ENCODE measurements around the gene C18orf63.
"Not testable (repeated sequence)": the region's sequence is repeated elsewhere in the genome, so short reads cannot be mapped to it uniquely, and the experiment has no call there.

The C18orf63 gene

DNA sequence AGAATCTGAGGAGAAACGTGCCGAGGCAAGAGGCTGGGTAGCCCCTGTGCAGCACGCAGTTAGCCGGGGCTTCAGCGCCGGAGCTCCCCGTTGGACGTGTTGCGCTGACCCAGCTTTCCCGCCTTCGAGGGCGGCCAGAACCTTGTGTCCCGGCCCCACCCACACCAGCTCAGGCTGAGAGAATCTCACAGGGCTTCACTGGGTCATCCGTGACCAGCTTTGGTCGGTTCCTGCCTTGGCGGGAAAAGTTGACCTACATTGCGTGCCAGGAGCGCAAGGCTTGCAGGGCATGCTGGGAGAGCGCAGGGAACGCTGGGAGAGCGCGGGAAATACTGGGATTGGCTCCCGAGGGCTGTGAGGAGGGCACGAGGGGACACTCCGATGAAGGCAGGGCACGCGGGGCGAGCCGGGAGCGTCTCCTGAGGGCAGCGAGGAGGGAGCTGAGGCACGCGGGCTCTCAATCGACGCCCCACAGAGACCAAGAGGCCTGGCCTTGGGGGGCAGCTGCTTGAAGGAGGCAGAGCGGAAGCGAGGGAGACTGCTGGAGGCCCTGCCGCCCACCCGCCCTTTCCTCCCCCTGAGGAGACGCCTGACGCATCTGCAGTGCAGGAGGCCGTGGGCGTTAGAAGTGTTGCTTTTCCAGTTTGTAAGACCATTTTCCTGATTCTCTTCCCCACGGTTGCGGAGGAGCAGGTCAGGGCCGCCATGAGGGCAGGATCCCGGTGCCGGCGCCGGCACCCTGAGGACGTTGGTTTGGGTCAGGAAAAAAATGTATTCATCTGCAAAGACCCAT is at the start of gene C18orf63:
C18orf63 (plus strand) TSS at position 376 of the 793 bp plus-strand sequence. CDS start 2,027 bp downstream, outside the sequence.
- DNase-seq = no peak

DNA sequence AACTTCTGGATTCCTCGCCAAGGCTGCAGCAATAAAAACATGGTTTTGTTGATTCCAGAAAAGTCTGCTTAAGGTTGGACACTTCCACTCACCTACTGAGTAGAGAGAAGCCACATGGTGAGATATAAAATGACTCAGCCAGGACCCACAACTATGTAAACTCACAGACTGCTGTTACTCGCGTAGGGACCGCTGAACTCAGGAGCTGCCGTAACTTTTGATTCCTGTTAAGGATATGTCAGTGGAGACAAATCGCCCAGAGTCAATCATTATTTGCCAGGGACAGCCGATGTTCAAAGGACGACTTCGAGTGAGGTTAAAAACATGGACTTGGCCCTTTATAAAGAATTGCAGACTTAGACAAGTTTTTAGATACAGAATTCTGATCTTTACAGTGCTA is 49.5 kb upstream of the C18orf63 start:
- DNase-seq = no peak

DNA sequence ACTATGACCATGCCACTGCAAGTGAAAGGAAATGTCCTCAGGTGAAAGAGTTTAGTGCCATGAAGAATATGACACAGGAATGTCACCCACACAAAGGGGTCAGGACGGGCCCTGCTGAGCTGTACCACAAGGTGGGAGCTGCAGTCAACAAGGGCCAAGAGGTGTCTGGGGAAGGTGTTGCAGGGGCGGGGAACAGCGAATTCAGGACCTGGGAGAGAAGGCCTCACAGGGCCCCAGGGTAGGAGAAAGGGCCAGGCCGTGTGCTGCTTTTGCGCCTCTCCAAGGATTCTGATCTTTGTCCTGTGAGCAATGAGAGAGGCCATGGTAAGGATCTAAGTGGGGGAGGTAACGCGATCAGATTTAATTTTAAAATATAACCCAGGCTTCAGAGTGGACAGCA is 47.5 kb upstream of the C18orf63 start:
- no peak for DNase-seq

DNA sequence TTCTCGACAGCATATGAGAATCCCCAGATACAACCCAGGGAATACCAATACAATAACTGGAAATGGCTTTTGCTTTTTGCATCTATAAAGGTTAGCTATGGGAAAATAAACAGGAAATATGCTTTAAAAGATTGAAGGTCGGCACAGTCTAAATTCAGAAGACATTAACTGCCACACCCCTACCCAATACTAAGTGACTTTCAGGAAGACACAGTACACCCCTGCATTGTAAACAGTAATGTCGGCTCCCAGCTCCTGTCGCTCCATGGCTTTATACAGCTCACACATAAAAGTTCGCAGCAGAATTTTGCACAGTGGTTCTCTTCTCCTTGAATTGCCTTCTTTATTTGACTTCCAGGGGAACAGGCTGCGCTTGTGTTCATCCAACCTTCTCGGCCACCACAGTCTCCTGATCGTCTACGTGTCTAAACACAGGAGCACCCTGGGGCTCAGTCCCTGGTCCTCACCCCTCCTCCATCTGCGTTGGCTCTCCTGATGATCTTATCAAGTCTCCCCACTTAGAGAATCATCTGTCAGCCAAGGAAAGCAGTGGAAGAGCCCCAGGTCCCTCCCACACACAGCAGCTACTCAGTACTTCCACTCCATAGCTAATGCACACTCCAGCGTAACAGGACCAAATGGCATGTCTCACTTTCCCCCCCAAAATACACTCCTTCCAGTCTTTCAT is 46.6 kb upstream of the C18orf63 start:
- DNase-seq = no peak

DNA sequence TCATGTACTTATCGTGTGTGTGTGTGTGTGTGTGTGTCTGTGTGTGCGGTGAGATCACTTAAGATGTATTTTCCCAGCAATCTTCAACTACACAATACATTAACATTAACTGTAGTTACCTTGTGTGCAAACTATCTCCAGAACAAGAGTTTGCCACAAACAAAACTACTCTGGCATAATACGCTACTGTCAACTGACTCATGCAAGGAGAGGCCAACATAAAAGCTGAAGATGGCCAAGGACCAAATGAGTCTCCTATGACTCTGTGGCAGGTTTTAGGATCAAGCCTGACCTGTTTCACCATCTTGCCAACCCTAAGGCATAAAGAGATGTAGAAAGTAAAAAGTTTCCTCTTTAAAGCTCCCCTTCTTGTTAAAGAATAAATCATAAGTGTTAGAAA is 44.0 kb upstream of the C18orf63 start:
- no peak for DNase-seq

DNA sequence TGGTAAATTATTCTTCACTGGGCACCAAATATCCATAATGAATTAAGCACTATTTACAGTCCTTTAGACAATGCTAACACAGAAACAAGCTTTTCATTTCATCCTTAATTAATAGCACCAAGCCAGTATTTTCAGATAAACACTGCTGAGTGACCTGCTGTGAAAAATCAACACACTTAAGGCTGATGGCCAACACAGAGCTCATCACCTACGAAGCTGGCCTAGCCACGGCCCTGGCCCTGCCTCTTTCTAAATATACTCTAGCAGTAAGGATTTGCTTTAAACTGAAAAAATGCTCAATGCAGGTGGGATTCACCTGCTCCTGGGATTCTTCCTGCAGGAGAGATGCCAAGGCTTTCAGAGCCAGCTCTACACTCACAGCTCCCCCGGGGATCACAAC is 42.2 kb upstream of the C18orf63 start:
- DNase-seq = no peak

DNA sequence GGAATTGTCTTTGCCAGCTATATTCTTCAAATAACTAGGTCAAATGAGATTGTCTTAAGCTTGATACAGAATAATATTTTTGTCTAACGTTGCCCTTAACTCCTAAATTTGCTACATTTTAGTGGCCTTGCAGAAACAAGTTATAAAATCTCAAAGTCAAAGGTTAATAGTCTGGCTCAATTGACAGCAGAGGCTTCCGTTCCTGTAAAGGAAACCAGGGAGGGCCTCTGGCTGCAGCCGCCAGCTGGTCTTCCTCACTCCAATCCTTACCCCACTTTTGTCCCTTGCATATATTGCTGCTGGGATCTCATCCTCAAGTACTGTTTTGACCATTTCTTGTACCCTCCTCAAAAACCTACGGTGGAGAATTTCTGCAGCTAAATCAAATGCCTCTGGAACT is 40.9 kb upstream of the C18orf63 start:
- DNase-seq = no peak

DNA sequence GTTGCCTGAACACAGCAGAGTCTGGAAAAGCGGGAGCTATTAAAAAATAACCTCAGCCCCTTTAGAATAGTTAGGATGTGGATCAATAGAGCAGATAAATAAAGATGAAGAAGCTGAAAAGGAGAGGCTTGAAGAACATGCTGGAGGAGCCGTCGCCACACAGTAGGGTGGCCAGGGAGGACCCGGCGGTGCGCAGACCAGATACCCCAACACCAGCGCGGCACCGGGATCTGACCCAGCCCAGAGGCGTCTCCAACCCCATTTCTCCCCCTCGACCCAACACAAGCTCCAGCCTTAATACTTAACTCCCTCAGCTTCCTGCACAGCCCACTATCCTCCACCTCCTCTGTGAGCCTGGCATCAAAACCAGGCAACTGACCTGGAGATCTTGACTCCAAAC is 39.9 kb upstream of the C18orf63 start:
- DNase-seq = no peak

DNA sequence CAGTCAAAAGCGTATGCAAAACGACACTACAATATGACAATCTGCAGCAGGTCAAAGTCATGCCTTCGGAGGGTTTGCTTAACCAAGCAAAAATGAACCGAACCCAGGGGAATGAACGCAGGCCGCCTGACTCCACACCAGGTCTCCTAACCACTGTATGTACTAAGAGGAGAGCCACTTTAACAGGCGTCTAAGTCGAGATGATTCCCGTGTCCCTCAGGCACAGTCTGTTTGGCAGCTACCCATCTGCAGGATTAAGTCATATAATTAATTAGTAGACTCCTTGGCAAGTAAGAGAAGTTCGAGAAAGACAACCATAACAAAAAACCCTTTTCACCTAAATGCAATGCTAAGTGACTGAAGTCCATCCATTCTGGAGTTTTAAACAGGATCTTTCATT is 39.0 kb upstream of the C18orf63 start:
- DNase-seq = no peak

DNA sequence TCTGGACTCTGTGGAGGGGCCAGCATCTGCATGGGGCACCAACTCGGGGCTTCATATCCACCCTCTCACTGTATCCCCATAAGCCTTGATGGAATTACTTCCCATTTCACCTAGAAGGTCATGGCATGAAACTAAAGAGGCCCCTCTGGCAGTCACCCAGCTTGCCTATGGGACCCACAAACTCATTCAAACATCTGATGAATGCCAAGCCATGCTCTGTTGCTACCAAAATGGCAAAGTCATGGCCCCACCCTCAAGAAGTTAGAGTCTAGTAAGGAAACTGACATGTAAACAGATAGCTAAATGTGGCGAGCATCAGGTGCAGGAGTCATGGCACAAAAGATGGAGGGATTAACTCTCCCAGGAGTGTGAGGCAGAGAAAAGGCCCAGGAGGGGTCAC is 38.3 kb upstream of the C18orf63 start:
- no peak for DNase-seq

DNA sequence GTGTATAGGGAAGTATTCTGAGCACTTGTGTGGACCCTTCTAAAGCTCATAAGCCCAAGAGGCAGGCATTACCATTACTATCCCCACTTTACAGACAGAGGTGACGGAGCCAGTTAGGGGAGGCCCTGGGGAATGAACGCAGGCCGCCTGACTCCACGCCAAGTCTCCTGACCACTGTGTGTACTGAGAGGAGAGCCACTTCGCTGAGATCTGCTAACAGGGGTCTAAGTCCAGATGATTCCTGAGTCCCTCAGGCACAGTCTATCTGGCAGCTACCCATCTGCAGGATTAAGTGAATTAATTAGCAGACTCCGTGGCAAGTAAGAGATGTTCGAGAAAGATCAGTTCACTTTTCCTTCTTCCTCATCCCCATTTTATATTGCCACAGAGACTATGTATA is 37.6 kb upstream of the C18orf63 start:
- no peak for DNase-seq

DNA sequence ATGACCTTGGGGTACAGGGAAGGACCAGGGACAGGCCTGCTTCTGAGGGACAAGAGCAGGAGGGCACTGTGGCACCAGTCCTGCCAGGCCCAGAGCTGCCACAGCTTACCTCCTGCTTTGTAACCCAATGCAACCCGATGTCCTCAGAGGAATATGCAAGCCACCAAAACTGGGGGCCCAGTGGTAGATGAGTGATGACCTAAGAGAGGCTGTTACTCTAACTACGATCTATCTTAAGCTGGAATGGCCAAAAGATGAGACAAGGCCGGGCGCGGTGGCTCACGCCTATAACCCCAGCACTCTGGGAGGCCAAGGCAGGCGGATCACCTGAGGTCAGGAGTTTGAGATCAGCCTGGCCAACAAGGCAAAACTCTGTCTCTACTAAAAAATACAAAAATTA is 36.7 kb upstream of the C18orf63 start:
- DNase-seq = no peak

DNA sequence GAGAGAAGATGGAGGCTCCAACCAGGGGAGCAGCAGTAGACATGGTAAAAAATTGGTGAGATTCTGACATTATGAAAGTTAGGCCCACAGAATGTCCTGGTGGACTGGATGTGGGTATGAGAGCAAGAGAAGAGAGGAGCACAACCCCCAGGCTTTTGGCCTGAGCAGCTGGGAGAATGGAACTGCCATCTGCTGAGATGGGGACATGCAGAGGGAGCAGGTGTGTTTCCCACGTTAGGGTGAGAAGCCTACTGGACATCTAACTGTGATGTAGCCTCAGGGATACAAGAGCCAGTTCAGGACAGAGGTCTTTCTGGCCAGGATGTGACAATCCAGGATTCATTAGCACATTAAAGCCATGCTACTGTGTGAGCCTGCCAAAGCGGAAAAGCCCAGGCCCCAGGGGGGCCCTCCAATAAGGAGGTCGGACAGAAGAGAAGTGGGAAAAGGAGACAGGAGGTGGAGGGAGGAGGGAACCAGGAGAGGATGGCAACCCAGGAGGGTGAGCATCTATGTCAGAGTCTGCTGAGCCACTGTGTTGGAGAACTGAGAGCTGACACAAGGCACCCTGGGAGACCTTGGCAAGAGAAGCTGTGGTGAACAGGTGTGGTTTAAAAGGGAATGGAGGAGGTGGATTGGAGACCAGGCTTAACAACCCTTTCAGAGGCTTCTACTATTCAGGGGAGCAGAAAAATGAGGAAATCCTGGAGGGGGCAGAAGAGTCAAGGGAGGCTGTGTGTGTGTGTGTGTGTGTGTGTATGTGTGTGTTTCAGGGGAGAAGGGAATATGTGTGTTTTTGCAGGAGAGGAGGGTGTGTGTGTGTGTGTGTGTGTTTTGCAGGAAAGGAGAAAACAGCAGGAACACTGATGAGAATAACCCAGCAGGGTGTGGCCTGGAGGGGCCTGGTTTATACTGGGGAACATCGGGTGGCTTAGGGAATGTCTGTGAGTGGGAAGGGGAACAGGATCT is 34.3 kb upstream of the C18orf63 start:
- DNase-seq = no peak

DNA sequence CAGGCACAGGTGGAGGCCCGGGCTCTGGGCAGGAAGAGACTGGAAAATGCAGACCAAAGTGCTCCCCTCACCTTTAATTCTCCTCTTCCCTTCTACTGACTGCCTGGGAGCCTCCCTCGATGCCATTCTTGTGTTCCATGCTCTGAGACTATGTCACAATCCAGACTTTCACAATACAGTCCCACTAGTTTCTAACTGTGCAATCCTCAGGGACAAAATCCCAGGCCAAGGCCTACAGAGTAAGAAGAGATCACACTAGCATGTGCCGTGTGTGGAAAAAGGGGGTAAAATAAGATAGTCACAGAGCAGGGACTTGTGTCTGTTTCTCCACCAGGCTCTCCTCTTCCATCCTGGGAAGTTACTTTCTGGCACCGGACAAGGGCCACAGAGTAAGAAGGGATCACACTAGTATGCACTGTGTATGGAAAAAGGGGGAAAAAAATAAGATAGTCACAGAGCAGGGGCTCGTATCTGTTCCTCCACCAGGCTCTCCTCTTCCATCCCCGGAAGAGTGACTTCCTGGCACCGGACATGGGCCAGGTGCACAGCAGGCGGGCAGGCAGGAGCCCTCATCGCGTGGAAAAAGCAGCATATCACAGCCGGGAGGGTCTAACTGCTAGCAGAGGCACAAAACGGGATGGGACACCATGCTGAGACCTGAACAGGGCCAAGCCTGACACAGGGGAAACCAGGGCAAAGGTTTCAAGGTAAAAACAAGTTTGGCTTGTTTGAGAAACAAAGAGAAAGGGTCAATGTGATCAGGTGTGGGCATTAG is 33.5 kb upstream of the C18orf63 start:
- no peak for DNase-seq

DNA sequence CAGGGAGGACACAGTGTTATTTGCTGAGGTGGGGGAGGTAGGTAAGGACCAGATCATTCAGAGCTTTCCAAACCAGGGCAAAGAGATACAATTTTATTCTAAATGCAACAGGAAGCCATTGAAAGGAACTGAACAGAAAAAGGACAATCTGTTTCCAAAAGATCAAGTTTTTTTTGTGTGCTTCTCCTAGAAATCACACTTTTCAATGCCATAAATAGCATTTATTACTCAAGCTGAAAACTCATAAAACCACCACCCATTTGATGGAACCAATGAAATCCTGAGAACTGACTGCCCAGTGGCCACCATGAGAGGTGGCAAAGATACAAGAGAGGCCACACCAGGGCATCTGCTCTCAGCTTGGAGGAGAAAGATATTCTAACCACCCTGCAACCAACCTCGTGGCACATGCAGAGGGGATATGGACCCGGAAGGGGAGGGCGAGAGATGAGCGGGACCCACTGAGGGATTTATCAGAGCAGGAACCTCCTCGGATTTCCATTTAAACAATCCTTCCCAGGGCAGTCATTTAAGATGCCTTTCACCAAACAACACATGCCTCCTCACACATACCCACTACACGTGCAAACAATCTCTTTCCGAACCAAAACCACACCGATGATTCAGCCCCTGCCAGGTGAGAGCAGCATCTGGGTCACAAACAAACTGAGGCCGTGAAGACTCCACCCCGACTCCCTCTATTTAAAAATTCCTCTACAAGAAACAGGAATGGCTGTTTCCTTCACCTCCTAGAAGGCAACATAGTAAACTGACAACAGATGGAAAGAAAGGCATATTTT is 32.7 kb upstream of the C18orf63 start:
- no peak for DNase-seq

DNA sequence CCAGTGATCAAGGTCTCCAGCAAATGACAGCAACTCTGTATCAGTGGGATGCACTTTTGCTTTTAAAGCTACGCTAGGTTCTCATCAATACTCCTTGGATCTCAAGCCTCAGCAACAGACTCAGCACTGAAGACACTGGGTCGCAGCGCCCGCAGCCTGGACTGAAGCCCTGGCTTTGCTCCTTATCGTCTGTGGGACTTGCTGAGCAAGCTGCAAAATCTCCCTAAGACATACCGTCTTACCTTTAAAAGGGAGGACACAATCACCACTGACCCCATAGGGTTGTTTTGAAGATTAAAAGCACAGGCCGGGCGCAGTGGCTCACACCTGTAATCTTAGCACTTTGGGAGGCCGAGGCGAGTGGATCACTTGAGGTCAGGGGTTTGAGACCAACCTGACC is 32.0 kb upstream of the C18orf63 start:
- no peak for DNase-seq

DNA sequence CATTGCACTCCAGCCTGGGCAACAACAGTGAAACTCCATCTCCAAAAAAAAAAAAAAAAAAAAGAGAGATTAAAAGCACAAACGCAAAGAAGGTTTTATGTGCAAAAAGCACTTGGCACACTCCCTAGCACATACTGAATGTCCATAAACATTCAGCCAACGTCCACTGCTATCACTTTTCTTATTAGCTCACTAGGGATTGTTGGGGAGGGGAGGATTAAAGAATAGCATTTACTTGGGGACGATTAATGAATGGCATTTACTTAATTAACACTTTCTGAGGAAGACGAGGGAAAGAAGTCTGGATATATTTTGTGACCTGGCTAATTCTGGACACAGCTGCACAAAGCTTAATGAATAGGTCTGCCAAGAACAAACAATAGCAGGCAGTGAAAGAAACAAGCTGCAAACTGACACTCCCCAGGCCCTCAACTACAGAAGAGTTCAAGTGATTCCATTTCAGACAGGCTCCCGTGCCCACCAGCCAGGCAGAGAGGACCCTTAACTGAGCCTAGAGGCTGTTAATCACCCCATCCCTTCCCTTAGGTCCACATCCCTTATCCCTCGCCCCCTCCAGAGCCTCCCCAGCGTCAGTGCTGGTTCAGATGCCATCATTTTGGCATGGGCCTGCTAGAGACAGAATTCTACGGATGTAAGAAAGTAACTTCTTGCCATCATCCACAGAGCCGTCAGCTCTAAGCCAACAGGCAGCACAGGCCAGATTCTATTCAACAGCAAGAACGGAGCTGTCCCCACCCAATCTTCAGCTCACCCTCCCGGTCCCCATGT is 31.3 kb upstream of the C18orf63 start:
- DNase-seq = no peak

DNA sequence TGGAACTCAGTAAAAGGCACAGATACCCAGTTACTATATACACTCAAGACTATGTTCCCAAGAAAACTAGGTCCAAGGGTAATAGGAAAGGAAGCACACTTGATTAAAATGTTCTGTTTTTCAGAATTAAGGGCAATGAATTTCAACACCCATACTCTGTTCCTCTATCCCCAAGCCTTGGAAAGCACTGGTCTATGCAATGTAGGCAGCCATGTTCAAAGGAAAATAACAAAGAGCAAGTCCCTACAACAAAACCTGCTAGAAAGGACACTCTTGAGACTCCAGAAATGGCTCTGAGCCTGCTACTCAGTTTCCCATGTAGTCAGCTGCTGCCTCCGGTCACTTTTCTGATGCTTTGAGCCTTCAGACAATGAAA is 30.7 kb upstream of the C18orf63 start:
- DNase-seq = no peak

DNA sequence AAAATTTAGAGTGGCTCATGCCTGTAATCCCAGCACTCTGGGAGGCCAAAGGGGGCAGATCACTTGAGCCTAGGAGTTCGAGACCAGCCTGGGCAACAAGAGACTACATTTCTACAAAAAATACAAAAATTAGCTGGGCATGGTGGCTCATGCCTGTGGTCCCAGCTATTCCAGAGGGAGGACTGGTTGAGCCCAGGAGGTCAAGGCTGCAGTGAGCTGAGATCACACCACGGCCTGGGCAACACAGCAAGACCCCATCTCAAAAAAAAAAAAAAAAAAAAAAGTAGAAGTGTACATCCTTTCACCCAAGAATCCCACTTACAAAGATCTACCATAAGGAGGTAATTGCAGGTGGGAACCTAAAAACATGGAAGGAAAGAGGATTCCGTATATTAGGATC is 30.1 kb upstream of the C18orf63 start:
- DNase-seq = not testable (repeated sequence)

DNA sequence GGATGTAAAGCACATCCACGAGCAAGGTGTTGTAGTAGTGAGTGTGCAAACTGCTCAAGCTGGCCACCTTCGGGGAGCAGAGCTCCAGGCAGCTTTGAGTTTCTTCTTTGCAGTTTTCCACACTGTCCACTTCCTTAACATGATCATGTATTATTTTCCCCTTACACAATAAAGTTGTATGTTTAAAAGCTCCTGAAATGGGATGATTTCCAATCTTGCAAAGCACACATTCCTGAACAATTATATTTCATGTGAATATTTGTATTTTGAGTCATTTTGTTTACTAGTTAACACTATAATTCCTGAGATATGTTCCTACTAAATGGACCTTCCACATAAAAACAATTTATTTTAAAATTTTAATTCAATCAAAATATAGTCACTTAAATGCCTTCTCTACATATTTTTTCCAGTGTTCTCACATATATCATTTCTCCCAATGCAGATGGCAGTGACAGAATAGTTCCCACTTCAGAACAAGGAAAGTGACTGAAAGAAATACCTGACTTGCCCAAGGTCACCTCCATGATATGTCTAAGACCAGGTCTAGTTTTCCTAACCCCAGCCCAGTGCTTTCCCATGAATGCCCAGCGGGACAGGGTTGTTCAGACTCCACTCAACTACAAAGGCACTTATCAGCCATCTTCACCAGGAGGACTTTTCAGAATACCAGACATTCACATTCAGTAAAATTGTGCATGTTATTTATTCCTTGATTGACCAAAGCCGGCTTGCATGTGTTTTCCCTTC is 29.4 kb upstream of the C18orf63 start:
- DNase-seq = no peak
